22Rv1 (cell line): ENCODE results near the gene CISD1.

Experiments
- ZFX ChIP-seq: fragments of 450-650 bp; IDR thresholded peaks from 2 replicates; pipeline ENCODE4 v1.6.1; 2017; ENCODE audit warnings: antibody characterized with exemption, borderline replicate concordance
- TF ChIP-seq, protein P1 (sequence below): fragments of 450-650 bp; IDR thresholded peaks from 2 replicates; pipeline ENCODE4 v1.5.1; 2017; ENCODE audit warnings: mild to moderate bottlenecking

- TF ChIP-seq, protein P1, sequence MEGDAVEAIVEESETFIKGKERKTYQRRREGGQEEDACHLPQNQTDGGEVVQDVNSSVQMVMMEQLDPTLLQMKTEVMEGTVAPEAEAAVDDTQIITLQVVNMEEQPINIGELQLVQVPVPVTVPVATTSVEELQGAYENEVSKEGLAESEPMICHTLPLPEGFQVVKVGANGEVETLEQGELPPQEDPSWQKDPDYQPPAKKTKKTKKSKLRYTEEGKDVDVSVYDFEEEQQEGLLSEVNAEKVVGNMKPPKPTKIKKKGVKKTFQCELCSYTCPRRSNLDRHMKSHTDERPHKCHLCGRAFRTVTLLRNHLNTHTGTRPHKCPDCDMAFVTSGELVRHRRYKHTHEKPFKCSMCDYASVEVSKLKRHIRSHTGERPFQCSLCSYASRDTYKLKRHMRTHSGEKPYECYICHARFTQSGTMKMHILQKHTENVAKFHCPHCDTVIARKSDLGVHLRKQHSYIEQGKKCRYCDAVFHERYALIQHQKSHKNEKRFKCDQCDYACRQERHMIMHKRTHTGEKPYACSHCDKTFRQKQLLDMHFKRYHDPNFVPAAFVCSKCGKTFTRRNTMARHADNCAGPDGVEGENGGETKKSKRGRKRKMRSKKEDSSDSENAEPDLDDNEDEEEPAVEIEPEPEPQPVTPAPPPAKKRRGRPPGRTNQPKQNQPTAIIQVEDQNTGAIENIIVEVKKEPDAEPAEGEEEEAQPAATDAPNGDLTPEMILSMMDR: no peak
- no peak for TF ChIP-seq ZFX
Measured at GRCh38 chr10:58322072-58322834, 53.3 kb downstream of the CISD1 start.
